Activated T-cell treated with anti-CD3 and anti-CD28 coated beads, Interleukin-2, amount 50 U/mL, for 48 hours (primary cell): ENCODE data around the gene SPATA3.
A peak's percentile ranks its signal among the peaks of the same experiment; 100 is the strongest.

Experiments used
- DNase-seq, 2 experiments: peaks; one replicate each; pipeline ENCODE4 v3.0.0-alpha.2; 2020

SPATA3 gene

GRCh38 chr2:230968921-230969658 lies 26.8 kb upstream of the SPATA3 start:
- peak; percentile 12 to 16 for DNase-seq

DNA sequence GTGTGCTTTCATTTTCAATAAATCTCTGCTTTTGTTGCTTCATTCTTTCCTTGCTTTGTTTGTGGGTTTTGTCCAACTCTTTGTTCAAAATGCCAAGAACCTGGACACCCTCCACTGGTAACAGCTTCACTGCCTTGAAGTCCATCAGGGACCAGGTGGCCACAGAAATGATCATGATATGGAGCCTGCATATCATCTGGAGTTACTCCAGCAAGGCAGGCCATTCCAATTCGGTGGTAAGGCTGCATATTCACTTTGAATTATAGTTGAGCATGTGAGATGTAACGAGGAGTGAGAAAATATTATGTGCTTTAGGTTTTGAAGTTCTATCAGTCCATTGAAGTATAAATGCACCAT lies 26.3 kb upstream of the SPATA3 start:
- peak in 1 of 2 experiments; percentile 10 for DNase-seq

DNA sequence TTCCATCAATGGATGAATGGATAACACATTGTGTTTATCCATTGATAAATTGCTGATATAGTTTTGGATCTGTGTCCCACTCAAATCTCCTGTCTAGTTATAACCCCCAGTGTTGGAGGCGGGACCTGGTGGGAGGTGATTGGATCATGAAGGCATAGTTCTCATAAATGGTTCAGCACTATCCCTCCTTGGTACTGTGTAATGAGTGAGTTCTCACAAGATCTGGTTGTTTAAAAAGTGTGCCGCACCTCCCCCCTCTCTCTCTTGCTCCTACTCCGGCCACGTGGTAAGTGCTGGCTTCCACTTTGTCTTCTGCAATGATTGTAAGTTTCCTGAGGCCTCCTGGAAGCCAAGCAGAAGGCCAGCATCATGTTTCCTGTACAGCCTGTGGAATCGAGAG lies 23.9 kb upstream of the SPATA3 start:
- DNase-seq, result peak; percentile 10 to 11

- peak; percentile 79 to 81 for DNase-seq
Observed at GRCh38 chr2:230974096-230974913, 21.6 kb upstream of the SPATA3 start.

- no peak for DNase-seq
Observed at GRCh38 chr2:230975927-230976326, 20.0 kb upstream of the SPATA3 start.

GRCh38 chr2:230976671-230977171 lies 19.2 kb upstream of the SPATA3 start:
- DNase-seq, result no peak

- DNase-seq, result no peak
Observed at GRCh38 chr2:230980468-230980867, 15.5 kb upstream of the SPATA3 start.

DNA sequence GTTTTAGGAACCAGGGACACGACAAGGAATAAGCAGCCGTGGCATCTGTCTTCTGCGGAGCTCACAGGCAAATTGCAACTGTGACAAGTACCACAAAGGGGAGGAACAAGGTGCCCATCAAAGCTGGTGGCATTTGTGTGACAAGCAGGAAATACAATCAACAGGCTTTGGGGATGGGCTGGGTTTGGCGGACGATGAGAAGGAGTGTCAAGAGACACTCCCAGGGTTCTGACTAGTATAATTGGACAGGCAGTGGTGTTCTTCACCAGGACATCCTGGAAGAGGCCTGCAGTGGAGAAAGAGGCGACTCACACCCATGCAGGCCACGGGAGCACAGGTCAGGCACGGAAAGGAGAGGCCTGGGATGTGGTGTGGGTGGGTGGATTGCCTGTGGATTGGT lies 14.2 kb upstream of the SPATA3 start:
- DNase-seq, result peak; percentile 33 to 46

DNA sequence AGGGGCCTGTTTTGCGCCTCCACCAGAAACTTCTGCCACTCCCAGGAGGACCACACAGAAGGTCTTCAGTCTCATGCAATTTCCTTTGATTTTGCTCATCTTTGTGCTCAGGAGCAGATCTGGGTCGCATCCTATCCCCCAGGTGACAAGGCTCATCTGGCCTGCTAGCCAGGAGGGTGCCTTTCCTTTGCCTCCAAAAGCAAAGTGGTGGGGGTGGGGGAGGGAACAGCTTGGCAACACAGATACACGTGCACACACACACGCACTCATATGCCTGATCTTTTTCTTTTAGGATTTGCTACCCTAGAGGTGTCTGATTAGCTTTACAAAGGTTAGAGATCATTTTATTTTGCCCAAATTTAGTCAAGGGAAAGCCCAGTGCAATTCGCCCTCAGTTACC lies 13.8 kb upstream of the SPATA3 start:
- no peak for DNase-seq

DNA sequence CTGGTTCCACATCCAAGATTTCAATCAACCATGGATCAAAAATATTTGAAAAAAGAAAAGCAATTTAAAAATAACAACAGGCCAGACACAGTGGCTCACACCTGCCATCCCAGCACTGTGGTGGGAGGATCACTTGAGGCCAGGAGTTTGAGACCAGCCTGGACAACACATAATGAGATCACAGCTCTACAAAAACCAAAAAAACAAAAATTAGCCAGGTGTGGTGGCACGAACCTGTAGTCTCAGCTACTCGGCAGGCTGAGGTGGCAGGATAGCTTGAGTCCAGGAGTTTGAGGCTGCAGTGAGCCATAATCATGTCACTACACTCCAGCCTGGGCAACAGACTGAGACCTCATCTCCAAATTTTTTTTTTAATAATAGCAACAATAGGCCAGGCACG lies 13.4 kb upstream of the SPATA3 start:
- no peak for DNase-seq

DNA sequence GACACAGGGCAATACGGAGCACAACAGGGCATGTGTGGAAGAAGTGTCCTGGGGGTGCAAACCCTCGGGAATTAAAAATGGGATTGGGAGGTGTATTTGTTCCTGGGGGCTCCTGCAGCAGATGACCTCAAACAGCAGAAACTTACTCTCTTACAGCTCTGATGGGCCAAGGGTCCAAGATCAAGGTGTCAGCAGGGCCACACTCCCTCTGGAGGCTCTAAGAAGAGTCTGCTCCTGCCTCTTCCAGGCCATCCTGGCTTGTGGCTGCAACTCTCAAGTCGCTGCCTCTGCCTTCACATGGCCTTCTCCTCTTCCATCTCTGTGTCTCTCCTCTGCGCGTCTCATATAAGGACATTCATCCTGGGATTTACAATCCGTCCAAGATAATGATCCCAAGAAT lies 12.4 kb upstream of the SPATA3 start:
- DNase-seq, result no peak

DNA sequence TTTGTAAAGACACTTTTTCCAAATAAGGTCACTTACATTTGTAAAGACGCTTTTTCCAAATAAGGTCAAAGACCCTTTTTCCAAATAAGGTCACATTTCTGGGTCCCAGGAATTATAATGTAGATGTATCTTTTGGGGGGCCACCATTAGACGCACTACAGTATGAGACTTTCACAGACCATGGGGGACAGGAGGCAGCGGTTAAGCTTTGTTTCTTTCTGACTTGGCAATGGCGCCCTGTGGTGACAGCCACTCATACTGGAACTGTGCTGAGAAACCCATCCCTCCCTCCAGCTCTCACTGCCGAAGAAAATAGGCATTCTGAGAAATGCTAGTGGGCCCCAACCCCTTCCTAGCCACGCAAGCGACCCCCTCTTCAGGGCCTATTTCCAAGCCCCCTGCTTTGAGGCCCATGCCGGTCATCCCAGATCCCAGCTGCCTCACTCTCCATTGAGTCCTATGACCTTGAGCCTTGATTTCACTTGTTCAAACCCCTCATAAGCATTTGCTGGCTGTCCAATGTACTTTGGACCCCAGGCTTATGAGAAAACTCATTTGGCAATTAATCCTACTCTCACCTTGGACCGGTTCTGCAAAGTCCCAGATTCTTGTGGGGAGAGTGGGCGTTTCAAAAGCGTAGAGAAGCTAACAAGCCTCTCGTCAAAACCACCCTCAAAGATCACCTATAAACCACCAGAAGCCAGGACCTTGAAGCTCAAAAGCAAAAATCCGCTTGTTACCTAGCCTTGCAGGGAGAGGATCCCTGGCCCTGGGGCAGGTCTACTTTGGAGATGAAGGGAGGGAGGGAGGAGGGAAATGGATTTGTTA lies 11.3 kb upstream of the SPATA3 start:
- DNase-seq, result peak; percentile 81 to 84

DNA sequence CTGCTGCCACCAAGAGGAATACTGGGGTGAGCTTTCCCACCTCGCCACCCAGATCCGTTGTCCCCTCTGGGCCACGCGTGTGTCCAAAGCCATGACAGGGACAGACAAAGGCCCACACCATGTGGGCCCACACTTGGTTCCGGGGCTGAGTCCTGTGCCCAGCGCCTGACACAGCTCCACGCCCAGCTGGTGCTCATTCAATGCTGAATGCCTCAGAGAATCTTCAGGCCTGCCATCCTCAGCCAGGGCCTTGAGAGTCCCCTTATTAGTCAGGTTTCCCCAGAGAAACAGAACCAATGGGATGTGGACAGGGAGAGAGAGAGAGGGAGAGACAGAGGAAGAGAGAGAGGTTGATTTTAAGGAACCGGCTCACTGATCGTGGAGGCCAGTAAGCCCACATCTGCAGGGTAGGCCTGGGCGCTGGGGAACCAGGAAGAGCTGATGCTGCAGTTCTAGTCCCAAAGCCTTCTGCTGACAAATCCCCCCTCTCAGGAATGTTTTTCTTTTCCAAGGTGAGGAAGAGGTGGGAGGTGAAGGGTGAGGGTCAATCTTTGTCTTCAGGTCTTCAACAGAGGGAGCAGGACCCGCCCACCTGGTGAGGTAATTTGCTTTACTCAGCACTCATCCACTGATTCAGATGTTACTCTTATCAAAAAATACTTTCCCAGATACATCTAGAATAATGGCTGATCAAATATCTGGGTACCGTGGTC lies 10.2 kb upstream of the SPATA3 start:
- DNase-seq, result peak; percentile 42 to 44

DNA sequence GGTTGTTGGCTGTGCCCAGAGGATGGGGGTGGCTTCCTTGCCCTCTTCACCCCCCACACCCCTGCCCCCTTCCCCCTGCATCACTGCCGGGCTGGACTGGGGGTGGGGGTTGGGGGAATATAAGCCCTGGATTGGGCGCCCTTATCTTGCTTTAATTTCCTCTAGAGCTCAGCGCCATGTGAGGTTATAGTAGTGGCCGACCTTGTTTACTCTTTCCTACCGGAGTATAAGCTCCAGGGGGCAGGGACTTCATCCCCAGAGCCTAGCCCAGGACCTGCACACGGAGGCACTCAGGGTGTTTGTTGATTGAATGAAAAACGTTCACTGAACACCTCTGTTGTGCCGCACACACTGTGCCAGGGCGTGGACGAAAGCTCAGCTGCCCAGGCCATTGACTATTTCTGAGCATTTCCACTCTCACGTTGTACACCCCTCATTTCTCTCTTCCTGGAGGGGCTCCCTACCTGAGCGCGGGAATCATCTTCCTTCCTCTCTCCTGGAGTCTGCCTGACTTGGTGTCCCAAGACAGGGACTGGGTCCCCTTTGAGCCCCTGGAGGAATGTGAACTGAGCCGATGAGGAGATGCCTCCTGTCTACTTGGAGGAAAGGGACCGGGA lies 9.3 kb upstream of the SPATA3 start:
- no peak for DNase-seq

GRCh38 chr2:230987137-230988020 lies 8.5 kb upstream of the SPATA3 start:
- peak; percentile 88 to 89 for DNase-seq

- DNase-seq, result no peak
Observed at GRCh38 chr2:230989731-230990130, 6.2 kb upstream of the SPATA3 start.

DNA sequence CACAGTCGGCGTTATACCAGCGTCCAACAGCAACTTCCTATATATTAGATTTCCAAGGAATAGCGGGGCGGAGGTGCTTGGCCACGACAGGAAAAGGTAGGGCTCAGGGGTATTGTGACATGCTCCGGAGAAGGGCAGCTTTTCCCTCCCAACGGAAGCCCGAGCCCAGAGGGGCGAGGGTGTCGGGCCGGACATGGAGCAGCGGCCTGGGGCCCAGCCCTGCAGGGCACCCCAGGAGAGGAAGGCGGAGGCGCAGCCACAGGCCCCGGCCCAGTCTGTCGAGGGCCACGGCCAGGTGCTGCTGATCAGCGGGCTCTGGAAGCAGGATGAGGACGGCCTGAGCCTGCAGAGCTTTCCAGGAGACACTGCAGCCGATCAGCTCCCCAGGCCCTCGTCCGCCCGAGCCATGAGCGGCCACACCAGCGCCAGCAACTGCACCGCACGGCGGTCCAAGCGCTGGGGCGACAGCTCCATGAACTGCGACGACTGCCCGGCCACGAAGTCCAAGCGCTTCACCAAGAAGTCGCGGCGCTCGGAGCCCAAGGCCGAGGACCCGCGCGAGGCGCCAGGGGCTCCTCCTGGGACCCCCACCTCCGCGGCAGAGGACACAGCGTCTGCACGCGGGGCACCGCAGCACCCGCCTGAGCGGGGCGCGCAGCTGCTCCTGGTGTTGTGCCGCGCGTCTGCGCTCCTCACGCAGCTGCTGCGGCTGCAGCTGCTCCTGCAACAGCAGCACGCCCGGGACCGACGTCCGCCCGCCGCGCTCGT lies 5.6 kb upstream of the SPATA3 start:
- no peak for DNase-seq

DNA sequence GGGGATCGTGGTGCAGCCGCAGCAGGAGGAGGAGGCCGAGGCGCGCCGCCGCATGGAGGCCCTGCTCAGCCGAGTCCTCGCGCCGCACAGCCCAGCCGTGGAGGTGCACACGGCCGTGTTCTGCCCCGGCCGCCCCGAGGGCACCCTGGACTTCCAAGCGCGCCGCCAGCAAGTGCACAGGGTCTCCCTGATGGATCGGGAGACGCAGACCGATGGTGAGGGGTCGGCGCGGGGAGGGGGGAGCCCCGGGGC lies 5.1 kb upstream of the SPATA3 start:
- no peak for DNase-seq

- DNase-seq, result no peak
Observed at GRCh38 chr2:230991598-230991997, 4.3 kb upstream of the SPATA3 start.

DNA sequence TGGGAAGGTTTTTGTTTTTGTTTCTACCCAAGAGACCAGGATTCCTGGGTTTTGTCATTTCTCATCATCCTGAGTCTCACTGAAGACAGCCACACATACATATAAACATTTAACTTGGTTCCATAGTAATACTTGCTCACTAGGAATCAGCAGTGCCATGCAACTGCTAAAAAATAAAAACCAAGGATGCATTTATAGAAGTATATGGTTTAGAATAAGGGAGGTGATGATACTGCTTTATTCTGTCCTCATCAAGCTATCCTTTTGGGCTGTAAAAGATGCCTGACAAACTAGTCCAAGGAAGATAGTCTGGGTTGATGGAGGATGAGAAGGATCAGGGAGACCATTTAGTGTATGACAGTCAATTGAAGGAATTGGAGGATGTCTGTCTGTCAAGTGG lies 740 bp downstream of the SPATA3 start:
- no peak for DNase-seq

GRCh38 chr2:230998882-230999281 lies 3.0 kb downstream of the SPATA3 start:
- DNase-seq, result no peak
